ENCODE results near the gene TAF4.

TAF4 gene

DNA sequence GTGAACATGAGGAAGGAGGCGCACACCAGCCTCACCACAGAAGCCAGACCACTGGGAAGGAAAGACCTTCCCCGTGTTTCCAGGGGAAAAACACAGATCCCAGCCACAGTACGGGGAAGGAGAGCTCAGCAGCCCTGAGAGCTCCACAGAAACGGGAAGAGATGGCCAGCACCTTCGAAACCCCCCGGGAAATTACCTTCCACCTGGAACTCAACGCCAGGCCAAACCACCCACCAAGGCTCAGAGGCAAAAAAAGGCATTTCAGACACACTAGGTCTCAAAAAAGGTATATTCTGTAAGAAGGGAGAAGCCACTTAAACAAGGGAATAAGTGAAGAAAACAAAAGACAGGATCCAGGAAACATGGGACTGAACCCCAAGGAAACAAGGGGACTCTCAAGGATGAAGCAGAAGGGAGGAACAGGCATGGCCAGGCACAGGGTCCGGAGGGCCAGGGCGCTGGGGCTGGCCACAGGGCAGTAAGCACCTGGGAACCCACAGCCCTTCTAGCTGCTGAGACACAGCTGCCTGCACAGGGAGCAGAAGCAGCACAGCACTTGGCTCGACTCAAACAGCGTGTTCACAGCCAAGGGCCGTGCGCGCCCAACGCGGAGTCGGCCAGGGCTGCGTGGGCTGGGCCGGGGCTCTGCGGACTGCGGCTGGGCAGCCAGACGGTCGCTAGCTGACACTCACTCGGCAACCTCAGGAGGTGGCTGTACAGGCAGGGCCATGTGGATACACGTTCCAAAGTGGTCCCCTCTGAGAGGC lies 44.6 kb downstream of the TAF4 start:
- no peak for DNase-seq (ENCODE audit: low read depth)
- TF ChIP-seq, protein P1, sequence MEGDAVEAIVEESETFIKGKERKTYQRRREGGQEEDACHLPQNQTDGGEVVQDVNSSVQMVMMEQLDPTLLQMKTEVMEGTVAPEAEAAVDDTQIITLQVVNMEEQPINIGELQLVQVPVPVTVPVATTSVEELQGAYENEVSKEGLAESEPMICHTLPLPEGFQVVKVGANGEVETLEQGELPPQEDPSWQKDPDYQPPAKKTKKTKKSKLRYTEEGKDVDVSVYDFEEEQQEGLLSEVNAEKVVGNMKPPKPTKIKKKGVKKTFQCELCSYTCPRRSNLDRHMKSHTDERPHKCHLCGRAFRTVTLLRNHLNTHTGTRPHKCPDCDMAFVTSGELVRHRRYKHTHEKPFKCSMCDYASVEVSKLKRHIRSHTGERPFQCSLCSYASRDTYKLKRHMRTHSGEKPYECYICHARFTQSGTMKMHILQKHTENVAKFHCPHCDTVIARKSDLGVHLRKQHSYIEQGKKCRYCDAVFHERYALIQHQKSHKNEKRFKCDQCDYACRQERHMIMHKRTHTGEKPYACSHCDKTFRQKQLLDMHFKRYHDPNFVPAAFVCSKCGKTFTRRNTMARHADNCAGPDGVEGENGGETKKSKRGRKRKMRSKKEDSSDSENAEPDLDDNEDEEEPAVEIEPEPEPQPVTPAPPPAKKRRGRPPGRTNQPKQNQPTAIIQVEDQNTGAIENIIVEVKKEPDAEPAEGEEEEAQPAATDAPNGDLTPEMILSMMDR (IDR thresholded peaks at IDR 0.05; ENCODE audit: insufficient read depth, low read depth, low read length, missing control alignments) = no peak
- H3K4me3 ChIP-seq (ENCODE audit: low read length) = no peak overlapping the region

DNA sequence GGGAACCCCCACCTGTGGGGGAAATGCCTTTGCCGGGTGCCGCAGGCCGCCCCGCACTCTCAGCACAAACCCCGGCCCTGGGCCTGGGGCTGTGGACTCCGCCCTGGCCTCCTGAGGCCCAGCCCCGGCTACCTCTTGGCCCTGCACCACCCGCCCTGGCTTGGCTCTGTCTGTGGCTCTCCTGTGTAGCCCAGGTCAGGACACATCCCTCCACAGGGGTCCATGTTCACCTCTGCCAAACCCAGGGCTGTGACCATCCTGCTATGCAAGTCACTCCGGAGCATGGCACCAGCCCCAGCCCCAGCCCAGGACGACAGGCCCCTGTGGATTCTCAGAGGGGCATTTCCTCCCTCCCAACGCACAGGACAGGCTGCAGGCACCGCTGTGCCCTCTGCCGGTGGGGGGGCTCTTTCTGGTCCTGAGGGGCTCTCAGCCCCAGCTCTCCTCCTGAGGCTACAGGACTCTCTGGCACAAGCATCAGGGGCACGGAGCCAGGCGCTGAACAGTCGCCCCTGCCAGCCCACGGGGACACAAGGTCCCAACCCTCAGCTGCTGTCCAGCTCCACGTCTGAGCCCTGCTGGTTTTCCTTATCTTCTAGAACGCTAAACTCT lies 45.7 kb downstream of the TAF4 start:
- H3K4me3 ChIP-seq (ENCODE audit: low read length) = no peak overlapping the region
- TF ChIP-seq, protein P1 (IDR thresholded peaks at IDR 0.05; ENCODE audit: insufficient read depth, low read depth, low read length, missing control alignments) = no peak
- no peak for DNase-seq (ENCODE audit: low read depth)

DNA sequence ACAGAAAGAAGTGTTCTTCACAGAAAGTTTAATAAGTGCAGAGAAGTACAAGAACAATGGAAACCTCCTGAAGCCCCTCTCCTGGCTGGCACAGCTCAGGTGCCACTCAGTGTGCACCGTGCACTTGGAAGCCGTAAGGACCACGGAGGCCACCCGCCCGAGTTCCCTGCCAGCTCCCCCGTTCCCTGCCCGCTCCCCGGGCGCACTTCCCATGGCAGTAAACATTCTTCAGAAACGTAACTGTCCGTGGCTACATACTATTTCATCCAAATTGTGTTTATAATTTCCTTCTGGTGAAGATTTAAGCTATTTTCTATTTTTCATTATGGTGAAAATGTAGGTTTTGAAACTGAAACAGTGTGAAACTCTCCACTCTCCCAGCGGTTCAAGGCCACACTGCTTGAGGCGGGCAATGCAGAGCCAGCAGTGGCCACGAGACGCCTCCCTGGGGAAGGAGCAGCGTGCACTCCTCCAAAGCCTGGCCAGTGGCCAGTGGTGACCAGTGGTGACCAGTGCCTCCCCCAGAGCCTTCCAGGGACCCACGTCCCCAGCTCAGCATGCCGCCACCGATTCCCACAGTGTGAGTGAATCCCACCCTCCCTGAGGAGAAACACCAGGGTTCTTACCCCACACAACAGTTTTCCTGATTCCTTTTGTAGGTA lies 46.4 kb downstream of the TAF4 start:
- no peak for DNase-seq (ENCODE audit: low read depth)
- TF ChIP-seq, protein P1 (IDR thresholded peaks at IDR 0.05; ENCODE audit: insufficient read depth, low read depth, low read length, missing control alignments) = no peak
- H3K4me3 ChIP-seq (ENCODE audit: low read length) = no peak overlapping the region

DNA sequence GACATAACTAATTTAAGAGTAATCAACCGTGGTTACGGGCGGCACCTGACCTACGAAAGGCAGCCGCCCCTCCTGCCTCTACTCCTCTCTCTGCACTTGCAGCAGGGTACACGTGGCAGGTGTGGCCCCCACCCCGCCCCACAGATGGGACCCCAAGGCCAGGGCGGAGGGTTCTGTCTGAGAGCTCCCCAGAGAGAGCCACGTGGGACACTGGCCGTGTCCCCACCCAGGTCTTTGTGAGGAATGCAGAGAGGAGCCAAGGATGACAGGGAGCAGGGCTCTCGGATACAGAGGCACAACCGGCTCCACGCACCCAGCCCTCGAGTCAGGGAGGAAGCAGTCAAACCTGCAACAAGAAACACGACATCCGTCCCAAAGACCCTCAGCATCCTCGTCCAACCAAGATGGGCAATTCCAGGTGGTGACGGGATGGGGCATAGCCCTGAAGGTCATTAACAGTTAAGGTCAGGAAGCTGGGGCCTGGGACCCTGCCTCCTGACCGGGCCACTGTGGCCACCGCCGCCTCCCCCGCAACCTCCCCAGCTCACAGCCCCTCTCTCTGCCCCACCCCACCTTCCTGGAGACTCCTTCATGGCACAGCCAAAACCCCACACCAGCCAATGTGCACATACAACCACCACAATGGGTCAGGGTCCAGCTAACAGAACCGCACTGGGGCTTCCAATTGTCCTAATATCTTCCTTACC lies 47.1 kb downstream of the TAF4 start:
- TF ChIP-seq, protein P1 (IDR thresholded peaks at IDR 0.05; ENCODE audit: insufficient read depth, low read depth, low read length, missing control alignments) = no peak
- no peak for DNase-seq (ENCODE audit: low read depth)
- H3K4me3 ChIP-seq (ENCODE audit: low read length) = no peak overlapping the region

DNA sequence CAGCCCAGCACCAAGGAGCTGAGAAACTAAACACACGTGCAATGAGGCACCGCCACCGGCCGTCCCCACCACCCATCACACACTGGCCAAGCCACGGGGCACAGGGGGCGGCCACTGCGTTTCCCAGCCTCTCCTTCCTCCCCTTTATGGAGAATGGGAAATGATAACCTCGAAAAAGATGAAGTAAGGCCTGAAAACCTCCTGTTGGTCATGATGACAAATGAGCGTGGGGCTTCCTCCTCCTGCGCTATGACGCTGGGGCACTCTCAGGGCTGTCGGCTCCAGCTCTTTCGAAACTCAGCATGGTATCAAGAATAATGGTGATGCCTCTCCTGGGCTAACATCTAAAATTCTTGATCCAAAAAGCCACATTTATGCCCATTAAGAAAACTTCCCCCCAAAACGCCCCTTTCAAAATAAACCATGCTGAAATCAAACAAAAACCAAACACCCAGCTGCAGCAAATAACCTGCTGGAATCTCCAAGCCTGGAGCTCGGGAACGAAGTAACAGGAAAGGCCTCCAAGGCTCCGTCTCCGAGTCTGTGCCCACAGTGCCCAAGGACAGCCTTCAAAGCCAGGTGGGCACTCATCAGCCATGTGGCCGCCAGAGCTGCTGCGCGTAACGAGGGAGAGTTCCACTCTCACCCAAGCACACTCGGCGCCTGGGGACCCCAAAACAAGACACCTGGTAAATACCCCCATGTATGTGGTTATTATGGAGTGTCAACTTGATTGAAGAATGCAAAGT lies 50.0 kb downstream of the TAF4 start:
- DNase-seq (ENCODE audit: low read depth) = no peak
- H3K4me3 ChIP-seq (ENCODE audit: low read length) = no peak overlapping the region
- TF ChIP-seq, protein P1 (IDR thresholded peaks at IDR 0.05; ENCODE audit: insufficient read depth, low read depth, low read length, missing control alignments) = no peak

DNA sequence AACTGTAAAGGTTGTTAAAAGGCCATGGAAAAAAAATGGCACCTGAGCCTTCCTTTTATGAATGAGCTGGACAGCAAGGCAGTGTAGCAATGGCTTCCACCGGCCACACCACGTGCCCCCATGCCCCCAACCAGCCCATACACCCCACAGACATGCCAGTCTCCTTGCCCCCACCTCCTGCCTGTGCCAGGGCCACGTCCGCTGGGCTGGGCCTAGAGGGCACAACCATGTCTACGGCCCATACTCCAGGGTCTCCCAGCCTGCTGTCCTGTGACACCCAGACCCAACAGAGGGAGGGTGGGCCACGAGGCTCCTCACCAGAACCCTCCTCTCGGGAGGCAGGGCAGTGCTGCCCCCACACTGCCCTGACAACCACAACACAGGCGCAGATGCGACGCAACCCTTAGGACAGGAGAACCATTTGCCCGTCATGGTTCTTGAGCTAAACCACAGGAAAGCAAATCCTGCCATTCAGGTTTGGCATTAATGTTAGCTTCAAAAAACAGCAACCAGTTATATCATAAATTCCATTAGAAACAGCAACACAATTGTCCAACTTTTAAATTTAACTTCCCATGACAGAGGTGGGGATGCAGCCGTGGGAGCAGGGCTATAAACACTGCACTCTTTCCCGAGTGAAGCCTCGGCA lies 50.7 kb downstream of the TAF4 start:
- TF ChIP-seq, protein P1 (IDR thresholded peaks at IDR 0.05; ENCODE audit: insufficient read depth, low read depth, low read length, missing control alignments) = no peak
- DNase-seq (ENCODE audit: low read depth) = peak; percentile 39
- H3K4me3 ChIP-seq (ENCODE audit: low read length) = no peak overlapping the region

Data from epithelial cell of esophagus (primary cell).